ENCODE data around the gene SARNP. TPM values are rescaled to one million over a fixed set of nuclear protein-coding genes. Genes with fewer than 3 reads are reported as not detected.

The SARNP gene
- total RNA-seq, 2 donors from 2014 or later, result 39.1 to 49.2 TPM

DNA sequence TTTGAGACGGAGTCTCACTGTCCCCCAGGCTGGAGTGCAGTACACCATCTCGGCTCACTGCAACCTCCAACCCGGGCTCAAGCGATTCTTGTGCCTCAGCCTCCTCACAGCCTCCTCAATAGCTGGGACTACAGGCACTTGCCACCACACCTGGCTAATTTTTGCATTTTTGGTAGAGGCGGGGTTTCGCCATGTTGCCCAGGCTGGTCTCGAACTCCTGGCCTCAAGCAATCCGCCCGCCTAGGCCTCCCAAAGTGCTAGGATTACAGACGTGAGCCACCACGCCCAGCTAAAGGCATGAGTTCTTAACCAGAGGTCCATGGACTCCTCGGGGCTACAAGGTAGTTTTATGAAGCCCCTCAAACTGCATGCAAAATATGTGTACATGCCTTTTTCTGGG is 2.1 kb downstream of the SARNP start:
- DNase-seq (ENCODE audit: low spot score) (no peak), ATAC-seq (ENCODE audit: insufficient number of reproducible peaks, low FRiP score, low read depth) (no peak)
- Histone ChIP-seq H3K36me3 (peaks cover 21% of the 10 kb centered on the region), H3K4me1 (ENCODE audit: control insufficient read depth in 1 of 2, low read depth in 2 of 2) (peaks cover 28 to 49% of the 10 kb centered on the region in 2 donors), H3K27me3 (replicated peaks; ENCODE audit: insufficient read depth) (no peaks in the 10 kb centered on the region), H3K9me3 (no peaks in the 10 kb centered on the region), H3K27ac (no peak overlapping the region), H3K4me3 (peak overlapping the region; percentile 96)
- TF ChIP-seq, protein P1, sequence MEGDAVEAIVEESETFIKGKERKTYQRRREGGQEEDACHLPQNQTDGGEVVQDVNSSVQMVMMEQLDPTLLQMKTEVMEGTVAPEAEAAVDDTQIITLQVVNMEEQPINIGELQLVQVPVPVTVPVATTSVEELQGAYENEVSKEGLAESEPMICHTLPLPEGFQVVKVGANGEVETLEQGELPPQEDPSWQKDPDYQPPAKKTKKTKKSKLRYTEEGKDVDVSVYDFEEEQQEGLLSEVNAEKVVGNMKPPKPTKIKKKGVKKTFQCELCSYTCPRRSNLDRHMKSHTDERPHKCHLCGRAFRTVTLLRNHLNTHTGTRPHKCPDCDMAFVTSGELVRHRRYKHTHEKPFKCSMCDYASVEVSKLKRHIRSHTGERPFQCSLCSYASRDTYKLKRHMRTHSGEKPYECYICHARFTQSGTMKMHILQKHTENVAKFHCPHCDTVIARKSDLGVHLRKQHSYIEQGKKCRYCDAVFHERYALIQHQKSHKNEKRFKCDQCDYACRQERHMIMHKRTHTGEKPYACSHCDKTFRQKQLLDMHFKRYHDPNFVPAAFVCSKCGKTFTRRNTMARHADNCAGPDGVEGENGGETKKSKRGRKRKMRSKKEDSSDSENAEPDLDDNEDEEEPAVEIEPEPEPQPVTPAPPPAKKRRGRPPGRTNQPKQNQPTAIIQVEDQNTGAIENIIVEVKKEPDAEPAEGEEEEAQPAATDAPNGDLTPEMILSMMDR (IDR thresholded peaks at IDR 0.05), result no peak

DNA sequence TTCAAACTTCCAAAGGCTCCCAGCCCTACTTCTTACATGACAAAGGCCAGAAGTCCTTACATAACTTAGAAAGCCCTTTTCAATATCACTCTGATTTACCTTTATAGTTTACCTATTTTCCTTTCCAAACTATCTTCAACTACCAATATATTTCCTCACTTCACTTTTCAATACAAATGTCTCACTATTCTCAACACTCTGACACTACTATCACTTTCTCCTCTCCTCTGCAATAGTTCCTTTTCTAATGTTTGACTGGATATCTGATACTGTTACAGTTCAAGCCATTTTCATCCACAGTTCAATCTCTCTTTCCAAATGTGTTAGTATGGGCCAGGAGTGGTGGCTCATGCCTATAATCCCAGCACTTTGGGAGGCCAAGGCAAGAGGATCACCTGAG is 3.3 kb downstream of the SARNP start:
- Histone ChIP-seq H3K27me3 (replicated peaks; ENCODE audit: insufficient read depth) (no peaks in the 10 kb centered on the region), H3K4me1 (ENCODE audit: control insufficient read depth in 1 of 2, low read depth in 2 of 2) (peaks cover 28 to 53% of the 10 kb centered on the region in 2 donors), H3K4me3 (no peak overlapping the region), H3K9me3 (no peaks in the 10 kb centered on the region), H3K36me3 (peaks cover 11% of the 10 kb centered on the region), H3K27ac (no peak overlapping the region)
- DNase-seq (ENCODE audit: low spot score) (no peak), ATAC-seq (ENCODE audit: insufficient number of reproducible peaks, low FRiP score, low read depth) (no peak)
- TF ChIP-seq, protein P1 (IDR thresholded peaks at IDR 0.05), result no peak

DNA sequence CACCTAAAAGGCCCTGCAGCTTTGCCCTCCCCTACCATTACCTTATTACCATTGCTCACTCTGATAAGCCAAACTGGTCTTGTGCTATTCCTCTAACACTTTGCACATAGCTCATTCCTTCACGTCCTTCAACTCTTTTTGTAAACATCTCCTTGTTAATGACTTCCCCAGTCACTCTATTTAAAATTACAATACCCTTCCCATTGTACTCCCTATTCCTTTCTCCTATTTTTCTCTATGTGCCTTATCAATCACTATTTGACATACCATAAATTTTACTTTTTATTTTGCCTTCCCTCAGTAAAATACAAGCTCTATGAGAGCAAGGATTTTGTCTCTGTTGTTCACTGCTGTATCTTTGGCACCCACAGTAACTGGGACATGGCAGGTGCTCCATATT is 5.4 kb downstream of the SARNP start:
- peaks cover 16% of the 10 kb centered on the region for H3K36me3 ChIP-seq
- ATAC-seq (ENCODE audit: insufficient number of reproducible peaks, low FRiP score, low read depth) (no peak), DNase-seq (ENCODE audit: low spot score) (no peak)
- H3K4me3 ChIP-seq, result no peak overlapping the region
- peaks cover 23 to 45% of the 10 kb centered on the region in 2 donors for H3K4me1 ChIP-seq (ENCODE audit: control insufficient read depth in 1 of 2, low read depth in 2 of 2)
- no peaks in the 10 kb centered on the region for H3K27me3 ChIP-seq (replicated peaks; ENCODE audit: insufficient read depth)
- TF ChIP-seq, protein P1 (IDR thresholded peaks at IDR 0.05), result no peak
- H3K27ac ChIP-seq, result no peak overlapping the region
- no peaks in the 10 kb centered on the region for H3K9me3 ChIP-seq

DNA sequence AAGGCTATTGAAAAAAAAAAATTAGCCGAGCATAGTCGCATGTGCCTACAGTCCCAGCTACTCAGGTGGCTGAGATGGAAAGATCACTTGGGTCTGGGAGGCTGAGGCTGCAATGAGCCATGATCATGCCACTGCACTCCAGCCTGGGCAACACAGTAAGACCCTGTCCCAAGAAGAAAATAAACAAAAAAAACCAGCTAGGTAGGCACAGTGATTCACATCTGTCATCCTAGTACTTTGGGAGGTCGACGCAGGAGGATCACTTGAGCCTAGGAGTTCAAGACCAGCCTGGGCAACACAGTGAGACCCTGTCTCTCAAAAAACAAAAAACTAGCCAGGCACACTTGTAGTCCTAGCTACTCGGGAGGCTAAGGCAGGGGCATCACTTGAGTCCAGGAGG is 8.2 kb downstream of the SARNP start:
- DNase-seq (ENCODE audit: low spot score), result no peak
- Histone ChIP-seq H3K27ac (no peak overlapping the region), H3K9me3 (no peaks in the 10 kb centered on the region), H3K36me3 (peaks cover 16% of the 10 kb centered on the region), H3K27me3 (replicated peaks; ENCODE audit: insufficient read depth) (no peaks in the 10 kb centered on the region), H3K4me1 (ENCODE audit: control insufficient read depth in 1 of 2, low read depth in 2 of 2) (peaks cover 5 to 34% of the 10 kb centered on the region in 2 donors), H3K4me3 (no peak overlapping the region)
- TF ChIP-seq, protein P1 (IDR thresholded peaks at IDR 0.05), result no peak
- no peak for ATAC-seq (ENCODE audit: insufficient number of reproducible peaks, low FRiP score, low read depth)

DNA sequence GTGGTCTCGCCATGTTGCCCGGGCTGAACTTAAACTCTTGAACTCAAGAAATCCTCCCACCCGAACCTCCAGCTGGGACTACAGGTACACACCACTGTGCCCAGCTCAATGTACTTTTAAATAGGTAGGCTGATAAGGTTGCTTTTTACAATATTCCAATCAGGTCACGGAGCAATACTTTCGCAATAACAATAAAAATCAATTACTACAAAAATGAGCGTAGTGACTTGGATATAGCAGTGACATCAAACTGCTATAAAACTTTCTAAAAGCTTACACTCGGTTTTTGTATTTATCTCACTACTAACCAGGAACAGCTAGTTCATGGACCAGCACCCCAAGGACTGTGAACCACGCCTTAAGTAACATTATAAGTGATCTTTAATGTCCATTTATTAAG is 10.5 kb downstream of the SARNP start:
- Histone ChIP-seq H3K36me3 (peaks cover 6% of the 10 kb centered on the region), H3K27ac (no peak overlapping the region), H3K4me1 (ENCODE audit: control insufficient read depth in 1 of 2, low read depth in 2 of 2) (peaks cover 3 to 20% of the 10 kb centered on the region in 2 donors), H3K27me3 (replicated peaks; ENCODE audit: insufficient read depth) (no peaks in the 10 kb centered on the region), H3K4me3 (no peak overlapping the region), H3K9me3 (no peaks in the 10 kb centered on the region)
- TF ChIP-seq, protein P1 (IDR thresholded peaks at IDR 0.05), result no peak
- DNase-seq (ENCODE audit: low spot score) (no peak), ATAC-seq (ENCODE audit: insufficient number of reproducible peaks, low FRiP score, low read depth) (no peak)
